Endothelial cell of umbilical vein (primary cell): Measurements from ENCODE around the gene GCLC. TPM values are rescaled to one million over a fixed set of nuclear protein-coding genes. Genes with fewer than 3 reads are reported as not detected.

Source experiments
- BruUV-seq: library from RNA; stranded (reverse); fragments of 400-500 nt; replicated peaks from 2 replicates; lab custom pipeline; 2021; lab: Mats Ljungman, UMichigan
- CTCF ChIA-PET: fragments of 300-600, 350-600 bp; sonication (Branson Sonifier 250); formaldehyde crosslinking; loops from one replicate; lab custom pipeline; 2021; ENCODE audit warnings: antibody characterized with exemption, inconsistent platforms; lab: Charles Lee
- POLR2A ChIA-PET: fragments of 300-600, 350-600 bp; sonication (Branson Sonifier 250); formaldehyde crosslinking; loops from one replicate; lab custom pipeline; 2021; ENCODE audit warnings: antibody characterized with exemption, inconsistent platforms; lab: Charles Lee
- DNase-seq: peaks from one replicate; pipeline ENCODE4 v3.0.0-alpha.2; 2011; ENCODE audit warnings: low read depth, low spot score
- FAIRE-seq: peaks from 2 replicates; lab custom pipeline; 2011; peaks lifted over from hg19 to GRCh38; lab: Jason Lieb, UNC
- H2AFZ ChIP-seq: 2 replicates; pipeline ENCODE4 v1.6.0; 2012; ENCODE audit warnings: low read depth, low read length, control low read depth, inconsistent platforms
- H3K27ac ChIP-seq: 2 replicates; pipeline ENCODE4 v1.5.1; 2011; ENCODE audit warnings: low read depth, mild to moderate bottlenecking, control low read depth, low read length, moderate library complexity; ENCODE audit not compliant: insufficient read depth
- H3K27me3 ChIP-seq, 2 experiments: 2 replicates each; pipeline versions ENCODE4 v1.6.0 to v1.6.1; 2011; ENCODE audit warnings: low read length in 2 of 2, mixed read lengths in 1 of 2; ENCODE audit not compliant: control insufficient read depth in 2 of 2, insufficient read depth in 2 of 2
- H3K36me3 ChIP-seq, 2 experiments: 2 replicates in 1 of 2; 3 replicates in 1 of 2; pipeline ENCODE4 v1.5.1; 2011; ENCODE audit warnings: low read length in 2 of 2, mild to moderate bottlenecking in 1 of 2, moderate library complexity in 1 of 2; ENCODE audit not compliant: control insufficient read depth in 2 of 2, insufficient read depth in 2 of 2; ENCODE audit errors: extremely low read depth in 1 of 2
- H3K4me1 ChIP-seq: 3 replicates; pipeline ENCODE4 v1.5.1; 2011; ENCODE audit warnings: mild to moderate bottlenecking, low read length; ENCODE audit not compliant: control insufficient read depth, insufficient read depth; ENCODE audit errors: extremely low read depth
- H3K4me2 ChIP-seq: 2 replicates; pipeline ENCODE4 v1.6.1; 2011; ENCODE audit warnings: low read length, control low read depth, mixed read lengths; ENCODE audit not compliant: insufficient read depth
- H3K4me3 ChIP-seq, 3 experiments: fragments of 200-600 bp in 1 of 3; sonication (generic), shearing (Covaris generic) in 1 of 3; replicated peaks in 1 of 3; 2 replicates each; pipeline ENCODE4 v1.5.1; 2011 to 2016; ENCODE audit warnings: control low read depth in 3 of 3, low read length in 3 of 3, mild to moderate bottlenecking in 2 of 3, inconsistent platforms in 1 of 3, low read depth in 1 of 3, moderate library complexity in 1 of 3; ENCODE audit not compliant: insufficient read depth in 1 of 3
- H3K79me2 ChIP-seq: 2 replicates; pipeline ENCODE4 v1.6.0; 2012; ENCODE audit warnings: low read length, inconsistent platforms; ENCODE audit not compliant: control insufficient read depth, insufficient read depth
- H3K9ac ChIP-seq: replicated peaks from 2 replicates; pipeline ENCODE3; 2011; ENCODE audit warnings: low read length, control low read depth; ENCODE audit not compliant: insufficient read depth; ENCODE audit errors: extremely low read depth
- H3K9me1 ChIP-seq: replicated peaks from 3 replicates; pipeline ENCODE4 v1.6.0; 2011; ENCODE audit warnings: mild to moderate bottlenecking, low read length; ENCODE audit not compliant: control insufficient read depth, insufficient read depth; ENCODE audit errors: extremely low read depth
- H3K9me3 ChIP-seq: replicated peaks from 2 replicates; pipeline ENCODE4 v1.5.1; 2012; ENCODE audit warnings: low read length, inconsistent platforms; ENCODE audit not compliant: control insufficient read depth, insufficient read depth
- H4K20me1 ChIP-seq: replicated peaks from 2 replicates; pipeline ENCODE3; 2011; ENCODE audit warnings: mild to moderate bottlenecking, low read length; ENCODE audit not compliant: control insufficient read depth, insufficient read depth; ENCODE audit errors: extremely low read depth
- CTCF ChIP-seq, 2 donors: IDR thresholded peaks; 1 replicate in 1 of 2; 2 replicates in 1 of 2; pipeline ENCODE4 v1.5.1; 2011; ENCODE audit warnings: low read length in 2 of 2, mild to moderate bottlenecking in 2 of 2, moderate library complexity in 2 of 2, control low read depth in 1 of 2, inconsistent platforms in 1 of 2, low read depth in 1 of 2; ENCODE audit not compliant: insufficient read depth in 1 of 2; ENCODE audit errors: extremely low read depth in 1 of 2
- EZH2 ChIP-seq: IDR thresholded peaks from 2 replicates; pipeline ENCODE4 v1.6.1; 2012; ENCODE audit warnings: borderline replicate concordance, low read depth, mild to moderate bottlenecking, moderate library complexity, low read length, inconsistent platforms; ENCODE audit not compliant: severe bottlenecking
- FOS ChIP-seq: IDR thresholded peaks from 2 replicates; pipeline ENCODE4 v1.6.1; 2011; ENCODE audit warnings: mild to moderate bottlenecking, low read length, moderate library complexity, borderline replicate concordance; ENCODE audit not compliant: insufficient read depth
- GATA2 ChIP-seq: IDR thresholded peaks from 2 replicates; pipeline ENCODE4 v1.7.0; 2011; ENCODE audit warnings: low read depth, mild to moderate bottlenecking, moderate library complexity, mixed read lengths, low read length; ENCODE audit not compliant: insufficient read length, insufficient read depth
- JUN ChIP-seq: IDR thresholded peaks from 2 replicates; pipeline ENCODE4 v1.6.1; 2011; ENCODE audit warnings: borderline replicate concordance, low read depth; ENCODE audit not compliant: insufficient read length, insufficient read depth
- MAX ChIP-seq: IDR thresholded peaks from 2 replicates; pipeline ENCODE4 v1.6.1; 2011; ENCODE audit not compliant: insufficient read depth, insufficient read length
- MYC ChIP-seq: IDR thresholded peaks from one replicate; pipeline ENCODE4 v1.6.1; 2011; ENCODE audit warnings: mild to moderate bottlenecking, low read depth, low read length
- POLR2A ChIP-seq: IDR thresholded peaks from 2 replicates; pipeline ENCODE4 v1.6.1; 2012; ENCODE audit warnings: low read depth, mild to moderate bottlenecking, control low read depth, low read length
- POLR2AphosphoS5 ChIP-seq: IDR thresholded peaks from 2 replicates; pipeline ENCODE4 v1.6.1; 2012; ENCODE audit warnings: low read depth, mild to moderate bottlenecking, control low read depth, low read length, moderate library complexity; ENCODE audit not compliant: insufficient read depth
- dilution Hi-C: fragments of 300-500 bp; cut with MboI; formaldehyde crosslinking; loops from one replicate; pipeline ENCODE4 v1.15.0; 2019; ENCODE audit warnings: low sequenced_read_pairs; ENCODE audit not compliant: extremely low pct_ligation_motif_present
- intact Hi-C: fragments of 100-400 bp; cut with micrococcal nuclease; formaldehyde crosslinking; loops from one replicate; pipeline ENCODE4 v1.10.0; 2022
- polyA plus RNA-seq, 4 experiments: library from polyadenylated mRNA; depleted of rRNA in 3 of 4; stranded (reverse) in 3 of 4; unstranded in 1 of 4; fragments of >200 nt; gene quantifications; 2 replicates each; pipeline versions ENCODE4 v1.2.1 to v1.2.3, GENCODE V29; 2011 to 2012; ENCODE audit warnings: missing spikeins in 1 of 4
- total RNA-seq: library from RNA; stranded (reverse); gene quantifications from 2 replicates; pipeline ENCODE4 v1.2.3, GENCODE V29; 2021

Gene GCLC
- total and polyA plus RNA-seq, 2 donors (not counting 3 experiments of a cell fraction or from before 2014, with no cell fraction given): 7.3 to 22.8 TPM

GRCh38 chr6:53456809-53457208 is 88.1 kb downstream of the GCLC start:
- DNase-seq (no peak), FAIRE-seq (no peak)
- H3K36me3 ChIP-seq: no peaks in the 10 kb centered on the region
- intact Hi-C loops: no loop called here
- H3K9me1 ChIP-seq: no peaks in the 10 kb centered on the region
- H4K20me1 ChIP-seq: no peaks in the 10 kb centered on the region
- CTCF ChIA-PET: interaction anchor here (1.9 kb wide), 1 partner anchor 36 kb away, joined by 7 read pairs; no protein-coding TSS in a partner anchor
- H3K9me3 ChIP-seq: no peaks in the 10 kb centered on the region
- H3K4me2 ChIP-seq: no peak overlapping the region
- POLR2A ChIA-PET: no interaction called here
- TF ChIP-seq MYC (no peak), POLR2AphosphoS5 (no peak), CTCF (IDR thresholded peaks at IDR 0.05; ENCODE audit: extremely low read depth in 1 of 2, insufficient read depth in 1 of 2, low read depth in 1 of 2, low read length in 2 of 2) (no peak), GATA2 (no peak), POLR2A (no peak), JUN (no peak), EZH2 (no peak), MAX (no peak), FOS (no peak)
- no TSS peak for BruUV-seq
- H3K27me3 ChIP-seq: peaks cover 0 to 7% of the 10 kb centered on the region in 2 experiments
- no peak overlapping the region for H3K4me3 ChIP-seq
- no peaks in the 10 kb centered on the region for H3K79me2 ChIP-seq
- H3K4me1 ChIP-seq: no peaks in the 10 kb centered on the region
- no peak overlapping the region for H2AFZ ChIP-seq
- no peak overlapping the region for H3K27ac ChIP-seq
- no peak overlapping the region for H3K9ac ChIP-seq
- dilution Hi-C loops: no loop called here
